ENCODE data around the gene TSPAN32.

DNA sequence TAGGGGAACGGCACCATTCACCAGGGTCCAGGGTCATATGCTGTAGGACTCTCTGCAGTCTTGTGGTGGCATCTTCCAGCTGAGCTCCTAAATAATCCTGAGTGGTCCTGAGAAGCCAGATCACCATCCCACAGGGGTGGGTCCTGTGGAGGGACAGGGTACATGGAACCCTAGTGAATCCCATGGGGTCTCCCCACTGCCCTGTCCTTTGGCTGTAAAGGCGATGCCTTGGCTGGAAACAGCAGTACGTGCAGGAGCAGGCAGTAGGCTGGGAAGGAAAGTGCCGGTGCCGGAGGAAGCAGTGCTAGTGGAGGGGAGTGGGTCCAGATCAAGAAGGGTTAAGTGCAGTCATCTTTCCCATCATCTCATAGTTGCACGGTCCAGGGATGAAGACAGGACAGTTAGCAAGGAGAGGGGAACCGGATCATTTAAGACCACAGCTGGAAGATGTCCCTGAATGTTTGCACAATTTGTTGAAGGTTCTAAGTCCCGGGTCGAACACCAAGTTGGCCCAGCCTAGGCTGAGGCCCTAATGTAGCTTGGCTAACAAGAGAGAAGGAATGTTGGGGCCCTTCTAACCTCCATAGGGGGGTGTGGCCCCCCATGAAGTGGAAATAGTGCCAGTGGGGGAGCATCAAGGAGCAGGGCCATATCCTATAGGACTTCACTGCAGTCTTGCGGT, 18.1 kb downstream of the TSPAN32 start:
- TF ChIP-seq POLR2A (IDR thresholded peaks at IDR 0.05; ENCODE audit: low read depth, low read length) (no peak), FOS (IDR thresholded peaks at IDR 0.05; ENCODE audit: borderline replicate concordance, insufficient read depth, low read length) (no peak), MYC (IDR thresholded peaks at IDR 0.05; ENCODE audit: low read depth, low read length) (no peak), EZH2 (IDR thresholded peaks at IDR 0.05; ENCODE audit: borderline replicate concordance, low read depth, low read length, severe bottlenecking) (no peak), GATA2 (IDR thresholded peaks at IDR 0.05; ENCODE audit: insufficient read depth, insufficient read length, low read depth, low read length) (no peak)
- TF ChIP-seq, protein P1, sequence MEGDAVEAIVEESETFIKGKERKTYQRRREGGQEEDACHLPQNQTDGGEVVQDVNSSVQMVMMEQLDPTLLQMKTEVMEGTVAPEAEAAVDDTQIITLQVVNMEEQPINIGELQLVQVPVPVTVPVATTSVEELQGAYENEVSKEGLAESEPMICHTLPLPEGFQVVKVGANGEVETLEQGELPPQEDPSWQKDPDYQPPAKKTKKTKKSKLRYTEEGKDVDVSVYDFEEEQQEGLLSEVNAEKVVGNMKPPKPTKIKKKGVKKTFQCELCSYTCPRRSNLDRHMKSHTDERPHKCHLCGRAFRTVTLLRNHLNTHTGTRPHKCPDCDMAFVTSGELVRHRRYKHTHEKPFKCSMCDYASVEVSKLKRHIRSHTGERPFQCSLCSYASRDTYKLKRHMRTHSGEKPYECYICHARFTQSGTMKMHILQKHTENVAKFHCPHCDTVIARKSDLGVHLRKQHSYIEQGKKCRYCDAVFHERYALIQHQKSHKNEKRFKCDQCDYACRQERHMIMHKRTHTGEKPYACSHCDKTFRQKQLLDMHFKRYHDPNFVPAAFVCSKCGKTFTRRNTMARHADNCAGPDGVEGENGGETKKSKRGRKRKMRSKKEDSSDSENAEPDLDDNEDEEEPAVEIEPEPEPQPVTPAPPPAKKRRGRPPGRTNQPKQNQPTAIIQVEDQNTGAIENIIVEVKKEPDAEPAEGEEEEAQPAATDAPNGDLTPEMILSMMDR (IDR thresholded peaks at IDR 0.05; ENCODE audit: extremely low read depth in 1 of 2, insufficient read depth in 1 of 2, low read depth in 1 of 2, low read length in 2 of 2), result no peak
- TF ChIP-seq, protein P2, sequence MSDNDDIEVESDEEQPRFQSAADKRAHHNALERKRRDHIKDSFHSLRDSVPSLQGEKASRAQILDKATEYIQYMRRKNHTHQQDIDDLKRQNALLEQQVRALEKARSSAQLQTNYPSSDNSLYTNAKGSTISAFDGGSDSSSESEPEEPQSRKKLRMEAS (IDR thresholded peaks at IDR 0.05; ENCODE audit: insufficient read depth, insufficient read length), result no peak

Measured in endothelial cell of umbilical vein (primary cell).